CD14-positive monocyte (primary cell): ENCODE results near the gene RANBP6. TPM values are rescaled to one million over a fixed set of nuclear protein-coding genes. Genes with fewer than 3 reads are reported as not detected.

Experiments
- DNase-seq, 3 donors: peaks; one replicate each; pipeline ENCODE4 v3.0.0-alpha.2; 2011 to 2022
- H2AFZ ChIP-seq: 2 replicates; pipeline ENCODE4 v1.6.0; 2012; ENCODE audit warnings: mild to moderate bottlenecking, low read depth, low read length, inconsistent platforms; ENCODE audit not compliant: insufficient read depth, poor library complexity, severe bottlenecking
- H3K27ac ChIP-seq, 2 donors: 1 replicate in 1 of 2; 2 replicates in 1 of 2; pipeline ENCODE4 v1.5.1; 2012 to 2013; ENCODE audit warnings: low read length in 2 of 2, control low read depth in 1 of 2, inconsistent platforms in 1 of 2, low read depth in 1 of 2, mild to moderate bottlenecking in 1 of 2
- H3K27me3 ChIP-seq, 2 donors: one replicate each; pipeline versions ENCODE4 v1.6.0 to v1.6.1; 2011 to 2013; ENCODE audit warnings: low read length in 2 of 2; ENCODE audit not compliant: control insufficient read depth in 2 of 2, insufficient read depth in 2 of 2
- H3K36me3 ChIP-seq, 2 donors: replicated peaks in 1 of 2; 1 replicate in 1 of 2; 2 replicates in 1 of 2; pipeline versions ENCODE4 v1.5.1 to v1.6.1; 2012 to 2013; ENCODE audit warnings: low read length in 2 of 2, control low read depth in 1 of 2, inconsistent platforms in 1 of 2, mild to moderate bottlenecking in 1 of 2; ENCODE audit not compliant: insufficient read depth in 2 of 2, control insufficient read depth in 1 of 2
- H3K4me1 ChIP-seq, 2 donors: 1 replicate in 1 of 2; 2 replicates in 1 of 2; pipeline versions ENCODE4 v1.5.1 to v1.6.1; 2012 to 2013; ENCODE audit warnings: low read length in 2 of 2, control low read depth in 1 of 2, inconsistent platforms in 1 of 2, mild to moderate bottlenecking in 1 of 2, moderate library complexity in 1 of 2; ENCODE audit not compliant: insufficient read depth in 2 of 2, control insufficient read depth in 1 of 2
- H3K4me2 ChIP-seq: replicated peaks from 2 replicates; pipeline ENCODE3; 2012; ENCODE audit warnings: low read length, moderate library complexity, mild to moderate bottlenecking; ENCODE audit not compliant: poor library complexity, severe bottlenecking; ENCODE audit errors: extremely low read depth
- H3K4me3 ChIP-seq, 3 experiments: fragments of 200-600 bp in 1 of 3; sonication (generic) in 1 of 3; replicated peaks in 1 of 3; 1 replicate in 2 of 3; 2 replicates in 1 of 3; pipeline ENCODE4 v1.5.1; 2011 to 2013; ENCODE audit warnings: low read length in 3 of 3, mild to moderate bottlenecking in 3 of 3, control low read depth in 2 of 3, low read depth in 2 of 3, inconsistent platforms in 1 of 3, moderate library complexity in 1 of 3
- H3K79me2 ChIP-seq: 2 replicates; pipeline ENCODE4 v1.6.0; 2012; ENCODE audit warnings: mild to moderate bottlenecking, control low read depth, inconsistent platforms, low read length, moderate library complexity; ENCODE audit not compliant: insufficient read depth
- H3K9ac ChIP-seq: 2 replicates; pipeline ENCODE4 v1.6.0; 2017; ENCODE audit warnings: low read length, mild to moderate bottlenecking; ENCODE audit not compliant: insufficient read depth, poor library complexity, severe bottlenecking
- H3K9me3 ChIP-seq, 2 donors: replicated peaks in 1 of 2; 1 replicate in 1 of 2; 2 replicates in 1 of 2; pipeline versions ENCODE4 v1.5.1 to v1.6.1; 2012 to 2013; ENCODE audit warnings: low read length in 2 of 2, control low read depth in 1 of 2; ENCODE audit not compliant: control insufficient read depth in 1 of 2, insufficient read depth in 1 of 2
- H4K20me1 ChIP-seq: 2 replicates; pipeline ENCODE4 v1.6.0; 2012; ENCODE audit warnings: mild to moderate bottlenecking, low read length, control low read depth, moderate library complexity; ENCODE audit not compliant: insufficient read depth
- H3K27ac Mint-ChIP-seq, 7 donors: one replicate each; pipeline ENCODE4 v1.8.0; 2020; ENCODE audit warnings: mild to moderate bottlenecking in 7 of 7, mixed read lengths in 7 of 7, moderate library complexity in 6 of 7, inconsistent platforms in 2 of 7
- H3K27me3 Mint-ChIP-seq, 3 donors: one replicate each; pipeline ENCODE4 v1.8.0; 2021 to 2022; ENCODE audit warnings: low read depth in 3 of 3, mild to moderate bottlenecking in 3 of 3, mixed read lengths in 3 of 3, moderate library complexity in 3 of 3, inconsistent platforms in 1 of 3
- H3K36me3 Mint-ChIP-seq, 2 donors: one replicate each; pipeline ENCODE4 v1.8.0; 2020; ENCODE audit warnings: mixed read lengths in 2 of 2, inconsistent platforms in 1 of 2, mild to moderate bottlenecking in 1 of 2
- H3K4me1 Mint-ChIP-seq: one replicate; pipeline ENCODE4 v1.8.0; 2020; ENCODE audit warnings: mild to moderate bottlenecking, mixed read lengths
- H3K4me3 Mint-ChIP-seq, 2 donors: one replicate each; pipeline ENCODE4 v1.8.0; 2020; ENCODE audit warnings: mild to moderate bottlenecking in 2 of 2, mixed read lengths in 2 of 2, moderate library complexity in 1 of 2
- H3K9me3 Mint-ChIP-seq, 7 donors: one replicate each; pipeline ENCODE4 v1.8.0; 2020 to 2022; ENCODE audit warnings: mixed read lengths in 7 of 7, mild to moderate bottlenecking in 6 of 7, moderate library complexity in 6 of 7, inconsistent platforms in 2 of 7
- CTCF ChIP-seq: fragments of 200-600 bp; IDR thresholded peaks from one replicate; pipeline ENCODE4 v1.8.0; 2022; ENCODE audit warnings: antibody characterized with exemption, mild to moderate bottlenecking
- intact Hi-C, 2 donors: fragments of 100-400 bp; cut with micrococcal nuclease; formaldehyde crosslinking; loops; one replicate each; pipeline versions ENCODE4 v1.15.0 to v1.15.1; 2023
- polyA plus RNA-seq, 3 donors: library from polyadenylated mRNA; depleted of rRNA in 1 of 3; unstranded in 2 of 3; stranded (reverse) in 1 of 3; fragments of 300-500 nt in 2 of 3; fragments of >200 nt in 1 of 3; fragmentation: Illumina TruSeq in 2 of 3; gene quantifications; 1 replicate in 2 of 3; 2 replicates in 1 of 3; pipeline ENCODE4 v1.2.3, GENCODE V29; 2012 to 2021
- small RNA-seq: library from RNA; depleted of rRNA; stranded (forward); fragments of <200 nt; gene quantifications from one replicate; pipeline ENCODE3, GENCODE V24; 2012; ENCODE audit warnings: low read depth; ENCODE audit not compliant: insufficient read length

RANBP6 gene
- polyA plus RNA-seq, 3 donors = 6.1 to 16.0 (median 15.7) TPM

DNA sequence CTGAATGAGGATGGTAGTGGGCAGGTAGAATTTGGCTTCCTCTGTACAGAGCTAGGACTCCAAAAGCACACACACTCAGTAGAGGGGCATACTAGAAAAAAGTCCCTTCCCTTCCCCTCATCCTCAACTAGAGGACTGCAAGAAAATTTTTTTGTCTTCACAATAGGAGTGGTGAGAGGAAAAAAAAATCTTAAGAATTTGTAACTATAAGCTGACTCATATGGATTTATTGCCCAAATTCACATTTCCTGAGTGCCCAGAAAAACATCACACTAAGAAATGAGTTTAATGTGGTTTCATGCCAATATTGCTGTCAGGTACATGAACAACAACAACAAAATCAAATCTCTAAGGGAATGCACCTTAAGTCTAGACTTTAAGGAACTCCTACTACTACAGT, 43.7 kb downstream of the RANBP6 start:
- Histone ChIP-seq H3K36me3 (peaks cover 41 to 73% of the 10 kb centered on the region in 2 donors), H3K9ac (no peak overlapping the region), H3K4me2 (no peak overlapping the region), H3K4me1 (no peaks in the 10 kb centered on the region), H3K27ac (no peak overlapping the region), H3K4me3 (no peak overlapping the region), H2AFZ (no peak overlapping the region), H3K27me3 (no peaks in the 10 kb centered on the region), H4K20me1 (no peaks in the 10 kb centered on the region), H3K9me3 (no peaks in the 10 kb centered on the region), H3K79me2 (no peaks in the 10 kb centered on the region)
- peaks cover 59 to 75% of the 10 kb centered on the region in 2 donors for H3K36me3 Mint-ChIP-seq
- no peak overlapping the region for H3K4me3 Mint-ChIP-seq
- no peak for TF ChIP-seq CTCF
- no peak for DNase-seq
- H3K9me3 Mint-ChIP-seq = no peaks in the 10 kb centered on the region
- H3K4me1 Mint-ChIP-seq = peaks cover 4% of the 10 kb centered on the region
- H3K27me3 Mint-ChIP-seq = no peaks in the 10 kb centered on the region
- H3K27ac Mint-ChIP-seq = no peak overlapping the region
- intact Hi-C loops = no loop called here

Small RNA genes lying within 50 kb of the gene (small RNA-seq; reads per million reads assigned to genes)
- not detected for gene MIR4665

Other genes starting within 250 kb of the RANBP6 start
- 1 to 10 TPM; 2.5 to 3.7 (median 3.6) TPM for gene ERMP1, start 182.5 kb downstream of the RANBP6 start, polyA plus RNA-seq
- not detected for gene MLANA, start 124.7 kb downstream of the RANBP6 start, polyA plus RNA-seq
- gene IL33, start 200.2 kb upstream of the RANBP6 start, polyA plus RNA-seq = not detected